ENCODE results near the gene C16orf95. TPM values are rescaled to one million over a fixed set of nuclear protein-coding genes. Genes with fewer than 3 reads are reported as not detected.
A peak's percentile ranks its signal among the peaks of the same experiment; 100 is the strongest.

The C16orf95 gene
- total and polyA plus RNA-seq, 2 of the 4 experiments (the other 2 are of a cell fraction): 2.0 to 4.7 TPM

DNA sequence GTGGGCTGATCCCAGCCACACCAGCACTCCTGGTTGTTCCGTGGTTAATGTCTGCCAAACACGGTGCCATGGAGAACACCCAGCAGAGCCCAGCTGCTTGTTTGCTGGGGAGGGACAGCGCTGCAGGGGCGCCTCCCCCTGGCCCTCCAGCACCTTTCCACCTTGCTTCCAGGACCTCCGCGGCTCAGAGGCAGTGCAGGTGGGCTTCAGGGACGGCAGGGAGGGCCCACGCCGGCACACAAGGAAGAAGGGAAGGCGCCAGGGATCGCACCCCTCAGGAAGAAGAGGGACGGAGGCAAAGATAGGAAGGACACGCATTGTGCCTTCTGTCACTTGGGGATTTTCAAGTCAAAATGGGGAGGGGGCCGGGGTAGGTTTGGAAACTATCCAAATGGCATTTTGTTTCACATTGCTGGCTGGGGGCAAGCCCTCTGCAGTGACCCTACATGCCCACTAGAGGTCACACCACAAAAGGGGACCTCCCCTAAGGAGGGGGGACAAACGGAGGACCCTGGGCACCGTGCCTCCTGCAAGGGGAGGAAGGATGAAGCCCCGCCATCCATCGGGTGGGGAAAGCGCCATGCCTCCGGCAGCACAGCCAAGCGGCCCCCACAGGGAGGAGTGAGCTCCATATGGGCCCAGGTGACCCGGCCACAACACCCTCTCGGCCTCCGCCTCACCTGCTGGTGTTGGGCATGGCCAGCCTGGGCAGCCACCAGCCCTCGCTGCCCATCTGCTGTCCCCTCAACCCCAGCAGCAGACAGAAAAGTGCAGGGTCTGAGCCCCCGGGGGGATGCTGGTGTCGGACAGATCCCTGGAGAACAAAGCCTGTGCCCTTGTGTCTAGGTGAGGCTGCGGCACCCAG lies 7.5 kb upstream of the C16orf95 start:
- POLR2A ChIA-PET (ENCODE audit: unreplicated experiment): no interaction called here
- H3K27me3 ChIP-seq (ENCODE audit: control insufficient read depth, insufficient read depth, low read length): no peaks in the 10 kb centered on the region
- peak; percentile 78 for ATAC-seq (ENCODE audit: low read depth)

More for the DNA sequence above, 7.5 kb upstream of the C16orf95 start:
- Histone ChIP-seq H3K56ac (ENCODE audit: extremely low read depth, insufficient read depth, low read length) (no peak overlapping the region), H4K5ac (ENCODE audit: low read depth, low read length) (no peak overlapping the region), H2BK20ac (ENCODE audit: low read depth, low read length) (no peak overlapping the region), H3K36me3 (ENCODE audit: control insufficient read depth, insufficient read depth, low read length) (peaks cover 9% of the 10 kb centered on the region; the same call in 1 of the 2 replicates), H2AK5ac (ENCODE audit: low read depth, low read length) (no peak overlapping the region), H2AFZ (replicated peaks; ENCODE audit: low read length, poor library complexity) (no peak overlapping the region), H3K4me1 (ENCODE audit: control insufficient read depth, insufficient read depth, low read length) (peaks cover 6% of the 10 kb centered on the region; the same call in 1 of the 2 replicates), H4K8ac (ENCODE audit: low read depth in 2 of 2, low read length in 2 of 2) (no peak overlapping the region), H3K9ac (ENCODE audit: low read depth, low read length) (no peak overlapping the region), H4K20me1 (ENCODE audit: insufficient read depth, low read length) (peaks cover 14% of the 10 kb centered on the region), H3K9me1 (ENCODE audit: insufficient read depth, low read length) (peaks cover 5% of the 10 kb centered on the region; the same call in 1 of the 2 replicates), H2BK120ac (ENCODE audit: low read depth, low read length) (no peak overlapping the region), H3K4ac (ENCODE audit: low read depth, low read length) (no peak overlapping the region), H3K23ac (ENCODE audit: low read depth, low read length) (no peak overlapping the region), H2BK5ac (ENCODE audit: low read depth, low read length, poor library complexity, severe bottlenecking) (no peak overlapping the region), H3K14ac (replicated peaks; ENCODE audit: low read depth, low read length) (no peak overlapping the region), H3K18ac (ENCODE audit: low read depth, low read length) (no peak overlapping the region), H3K27ac (ENCODE audit: insufficient read depth, low read length) (no peak overlapping the region), H3K4me3 (ENCODE audit: insufficient read depth, low read depth, low read length) (no peak overlapping the region), H2BK15ac (ENCODE audit: low read depth, low read length) (no peak overlapping the region), H3K4me2 (ENCODE audit: low read depth, low read length) (no peak overlapping the region), H4K91ac (ENCODE audit: insufficient read depth, low read depth, low read length) (no peak overlapping the region), H2AK9ac (replicated peaks; ENCODE audit: low read depth, low read length, poor library complexity) (peak overlapping the region; percentile 83), H3K9me3 (ENCODE audit: control insufficient read depth, insufficient read depth, low read length) (no peaks in the 10 kb centered on the region), H3K79me1 (ENCODE audit: low read depth in 1 of 2, low read length in 2 of 2) (peaks cover 0 to 19% of the 10 kb centered on the region in 2 experiments; a peak in 3 of 4 replicates)
- dilution Hi-C loops (cut with HindIII; ENCODE audit: low sequenced_read_pairs, unreplicated experiment) (no loop called here), in situ Hi-C loops (cut with MboI; ENCODE audit: low sequenced_read_pairs) (loop anchor here (10.0 kb wide), 1 partner anchor 310 kb away; no protein-coding TSS in a partner anchor), intact Hi-C loops (cut with micrococcal nuclease) (loop anchor here (2.0 kb wide), 1 partner anchor 56 kb away; no protein-coding TSS in a partner anchor)
- CTCF ChIA-PET: interaction anchor here (0.6 kb wide), 1 partner anchor 17 kb away, joined by 4 read pairs; no protein-coding TSS in a partner anchor
- no TSS peak for BruUV-seq (replicated peaks)
- 64% methylated on average over 7 of the region's 28 CpGs; no CpG with 5 or more reads in 1 of the 2 experiments for WGBS, 2 experiments (ENCODE audit: extremely low coverage in 2 of 2, insufficient read length in 1 of 2)
- TF ChIP-seq RFX5 (IDR thresholded peaks at IDR 0.05; ENCODE audit: low read depth, low read length) (no peak), POLR2A (IDR thresholded peaks at IDR 0.05; ENCODE audit: low read depth, low read length) (no peak), CHD1 (IDR thresholded peaks at IDR 0.05; ENCODE audit: low read depth, low read length) (no peak), RCOR1 (IDR thresholded peaks at IDR 0.05; ENCODE audit: insufficient replicate concordance, low read length) (no peak), MAZ (IDR thresholded peaks at IDR 0.05; ENCODE audit: borderline replicate concordance, low read depth, low read length) (peak; percentile 83; the same call in 1 of the 2 replicates), RAD21 (IDR thresholded peaks at IDR 0.05; ENCODE audit: low read length) (peak; percentile 58), FOS (IDR thresholded peaks at IDR 0.05; ENCODE audit: low read depth, low read length) (no peak), SMC3 (IDR thresholded peaks at IDR 0.05; ENCODE audit: low read depth, low read length) (peak; percentile 57), MAFK (IDR thresholded peaks at IDR 0.05; ENCODE audit: low read depth, low read length) (no peak), MXI1 (IDR thresholded peaks at IDR 0.05; ENCODE audit: borderline replicate concordance, low read depth, low read length) (no peak)
- TF ChIP-seq, protein P1, sequence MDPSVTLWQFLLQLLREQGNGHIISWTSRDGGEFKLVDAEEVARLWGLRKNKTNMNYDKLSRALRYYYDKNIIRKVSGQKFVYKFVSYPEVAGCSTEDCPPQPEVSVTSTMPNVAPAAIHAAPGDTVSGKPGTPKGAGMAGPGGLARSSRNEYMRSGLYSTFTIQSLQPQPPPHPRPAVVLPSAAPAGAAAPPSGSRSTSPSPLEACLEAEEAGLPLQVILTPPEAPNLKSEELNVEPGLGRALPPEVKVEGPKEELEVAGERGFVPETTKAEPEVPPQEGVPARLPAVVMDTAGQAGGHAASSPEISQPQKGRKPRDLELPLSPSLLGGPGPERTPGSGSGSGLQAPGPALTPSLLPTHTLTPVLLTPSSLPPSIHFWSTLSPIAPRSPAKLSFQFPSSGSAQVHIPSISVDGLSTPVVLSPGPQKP (IDR thresholded peaks at IDR 0.05; ENCODE audit: borderline replicate concordance, low read depth, low read length): no peak
- TF ChIP-seq, protein P2, sequence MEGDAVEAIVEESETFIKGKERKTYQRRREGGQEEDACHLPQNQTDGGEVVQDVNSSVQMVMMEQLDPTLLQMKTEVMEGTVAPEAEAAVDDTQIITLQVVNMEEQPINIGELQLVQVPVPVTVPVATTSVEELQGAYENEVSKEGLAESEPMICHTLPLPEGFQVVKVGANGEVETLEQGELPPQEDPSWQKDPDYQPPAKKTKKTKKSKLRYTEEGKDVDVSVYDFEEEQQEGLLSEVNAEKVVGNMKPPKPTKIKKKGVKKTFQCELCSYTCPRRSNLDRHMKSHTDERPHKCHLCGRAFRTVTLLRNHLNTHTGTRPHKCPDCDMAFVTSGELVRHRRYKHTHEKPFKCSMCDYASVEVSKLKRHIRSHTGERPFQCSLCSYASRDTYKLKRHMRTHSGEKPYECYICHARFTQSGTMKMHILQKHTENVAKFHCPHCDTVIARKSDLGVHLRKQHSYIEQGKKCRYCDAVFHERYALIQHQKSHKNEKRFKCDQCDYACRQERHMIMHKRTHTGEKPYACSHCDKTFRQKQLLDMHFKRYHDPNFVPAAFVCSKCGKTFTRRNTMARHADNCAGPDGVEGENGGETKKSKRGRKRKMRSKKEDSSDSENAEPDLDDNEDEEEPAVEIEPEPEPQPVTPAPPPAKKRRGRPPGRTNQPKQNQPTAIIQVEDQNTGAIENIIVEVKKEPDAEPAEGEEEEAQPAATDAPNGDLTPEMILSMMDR (conservative IDR thresholded peaks at IDR 0.05; ENCODE audit: low read depth, low read length): peak; percentile 66
- TF ChIP-seq, protein P3, sequence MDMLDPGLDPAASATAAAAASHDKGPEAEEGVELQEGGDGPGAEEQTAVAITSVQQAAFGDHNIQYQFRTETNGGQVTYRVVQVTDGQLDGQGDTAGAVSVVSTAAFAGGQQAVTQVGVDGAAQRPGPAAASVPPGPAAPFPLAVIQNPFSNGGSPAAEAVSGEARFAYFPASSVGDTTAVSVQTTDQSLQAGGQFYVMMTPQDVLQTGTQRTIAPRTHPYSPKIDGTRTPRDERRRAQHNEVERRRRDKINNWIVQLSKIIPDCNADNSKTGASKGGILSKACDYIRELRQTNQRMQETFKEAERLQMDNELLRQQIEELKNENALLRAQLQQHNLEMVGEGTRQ (IDR thresholded peaks at IDR 0.05; ENCODE audit: low read depth, low read length): no peak
- DNase-seq: peak; percentile 10

Measured in IMR-90 (cell line).